Measurements from ENCODE around the gene DUSP9.
A peak's percentile ranks its signal among the peaks of the same experiment; 100 is the strongest.

DUSP9 gene

DNA sequence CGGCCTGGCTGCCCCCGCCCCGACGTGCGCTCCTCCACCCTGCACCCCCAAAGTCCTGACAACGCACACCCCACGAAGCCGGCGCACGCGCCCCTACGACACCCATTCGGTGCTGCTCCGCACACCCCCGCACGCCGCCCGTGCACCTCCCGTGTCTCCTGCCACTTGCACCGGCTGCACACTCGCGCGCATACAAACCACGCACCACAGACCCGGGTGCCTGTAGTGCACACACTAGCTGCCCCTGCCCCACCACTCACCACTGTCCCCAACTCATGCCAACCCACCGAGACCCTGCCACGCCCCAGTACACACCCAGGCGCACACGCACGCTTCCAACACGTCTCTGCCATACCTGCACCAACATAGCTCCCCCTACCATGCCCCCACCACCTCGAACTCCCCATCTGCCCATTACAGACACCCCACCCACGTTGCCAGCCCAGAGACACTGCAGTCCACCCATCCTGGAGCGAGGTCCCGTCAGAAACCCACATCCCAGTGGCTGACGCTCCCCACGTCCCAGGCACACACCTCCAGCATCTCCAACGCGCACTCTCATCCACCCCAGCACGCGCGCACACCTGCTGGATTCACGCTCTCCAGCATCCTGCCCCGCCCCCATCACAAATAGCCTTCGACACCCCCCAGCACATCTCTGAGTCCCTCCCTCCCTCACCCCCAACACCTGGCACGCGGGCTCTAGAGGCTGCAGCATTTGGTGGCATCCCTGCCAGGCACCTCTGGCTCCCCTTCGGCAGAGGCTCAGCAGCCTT lies 4.2 kb upstream of the DUSP9 start (continued):
- TF ChIP-seq, protein P1, sequence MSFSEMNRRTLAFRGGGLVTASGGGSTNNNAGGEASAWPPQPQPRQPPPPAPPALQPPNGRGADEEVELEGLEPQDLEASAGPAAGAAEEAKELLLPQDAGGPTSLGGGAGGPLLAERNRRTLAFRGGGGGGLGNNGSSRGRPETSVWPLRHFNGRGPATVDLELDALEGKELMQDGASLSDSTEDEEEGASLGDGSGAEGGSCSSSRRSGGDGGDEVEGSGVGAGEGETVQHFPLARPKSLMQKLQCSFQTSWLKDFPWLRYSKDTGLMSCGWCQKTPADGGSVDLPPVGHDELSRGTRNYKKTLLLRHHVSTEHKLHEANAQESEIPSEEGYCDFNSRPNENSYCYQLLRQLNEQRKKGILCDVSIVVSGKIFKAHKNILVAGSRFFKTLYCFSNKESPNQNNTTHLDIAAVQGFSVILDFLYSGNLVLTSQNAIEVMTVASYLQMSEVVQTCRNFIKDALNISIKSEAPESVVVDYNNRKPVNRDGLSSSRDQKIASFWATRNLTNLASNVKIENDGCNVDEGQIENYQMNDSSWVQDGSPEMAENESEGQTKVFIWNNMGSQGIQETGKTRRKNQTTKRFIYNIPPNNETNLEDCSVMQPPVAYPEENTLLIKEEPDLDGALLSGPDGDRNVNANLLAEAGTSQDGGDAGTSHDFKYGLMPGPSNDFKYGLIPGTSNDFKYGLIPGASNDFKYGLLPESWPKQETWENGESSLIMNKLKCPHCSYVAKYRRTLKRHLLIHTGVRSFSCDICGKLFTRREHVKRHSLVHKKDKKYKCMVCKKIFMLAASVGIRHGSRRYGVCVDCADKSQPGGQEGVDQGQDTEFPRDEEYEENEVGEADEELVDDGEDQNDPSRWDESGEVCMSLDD (tag by site-specific recombination; IDR thresholded peaks at IDR 0.05): peak; percentile 33; the same call in 1 of the 2 replicates
- TF ChIP-seq ZNF473 (tag by site-specific recombination; IDR thresholded peaks at IDR 0.05) (0 out of 2 replicates have a peak, but pooled peaks have one; percentile 13), ZNF843 (tag by site-specific recombination; IDR thresholded peaks at IDR 0.05) (no peak), ZFP3 (tag by site-specific recombination; IDR thresholded peaks at IDR 0.05; ENCODE audit: low read depth) (no peak), OVOL3 (tag by site-specific recombination; IDR thresholded peaks at IDR 0.05) (no peak), ZNF433 (tag by site-specific recombination; IDR thresholded peaks at IDR 0.05; ENCODE audit: low read depth) (no peak), WT1 (tag by site-specific recombination; IDR thresholded peaks at IDR 0.05) (no peak), KLF7 (tag by site-specific recombination; IDR thresholded peaks at IDR 0.05; ENCODE audit: borderline replicate concordance) (0 out of 2 replicates have a peak, but pooled peaks have one; percentile 31), PRDM1 (tag by site-specific recombination; IDR thresholded peaks at IDR 0.05) (no peak), SALL2 (tag by site-specific recombination; IDR thresholded peaks at IDR 0.05; ENCODE audit: borderline replicate concordance) (no peak), ZNF654 (tag by site-specific recombination; IDR thresholded peaks at IDR 0.05; ENCODE audit: low read depth) (no peak), ZNF202 (tag by site-specific recombination; IDR thresholded peaks at IDR 0.05; ENCODE audit: borderline replicate concordance) (no peak), RBAK (tag by site-specific recombination; IDR thresholded peaks at IDR 0.05) (no peak), ZFP41 (tag by site-specific recombination; IDR thresholded peaks at IDR 0.05; ENCODE audit: borderline replicate concordance) (no peak), BCL11B (tag by site-specific recombination; IDR thresholded peaks at IDR 0.05; ENCODE audit: low read depth) (no peak), ZBTB17 (tag by site-specific recombination; IDR thresholded peaks at IDR 0.05) (no peak), ZNF311 (tag by site-specific recombination; IDR thresholded peaks at IDR 0.05; ENCODE audit: borderline replicate concordance) (no peak), ZNF19 (tag by site-specific recombination; IDR thresholded peaks at IDR 0.05; ENCODE audit: low read depth) (no peak), ZNF561 (tag by site-specific recombination; IDR thresholded peaks at IDR 0.05; ENCODE audit: borderline replicate concordance) (no peak), SP3 (tag by site-specific recombination; IDR thresholded peaks at IDR 0.05) (peak; percentile 42), ZNF555 (tag by site-specific recombination; conservative IDR thresholded peaks at IDR 0.05) (no peak), ZNF501 (tag by site-specific recombination; IDR thresholded peaks at IDR 0.05) (no peak), GLIS2 (tag by site-specific recombination; IDR thresholded peaks at IDR 0.05) (peak; percentile 63; the same call in 1 of the 2 replicates), ZNF140 (tag by site-specific recombination; IDR thresholded peaks at IDR 0.05) (no peak), GLIS1 (tag by site-specific recombination; IDR thresholded peaks at IDR 0.05) (peak; percentile 16; the same call in 1 of the 2 replicates), ZNF37A (tag by site-specific recombination; IDR thresholded peaks at IDR 0.05) (no peak), ZNF221 (tag by site-specific recombination; IDR thresholded peaks at IDR 0.05; ENCODE audit: borderline replicate concordance) (no peak), ZNF530 (tag by site-specific recombination; IDR thresholded peaks at IDR 0.05; ENCODE audit: low read depth) (no peak), KLF1 (tag by site-specific recombination; IDR thresholded peaks at IDR 0.05) (peak; percentile 83)
- TF ChIP-seq, protein P2, sequence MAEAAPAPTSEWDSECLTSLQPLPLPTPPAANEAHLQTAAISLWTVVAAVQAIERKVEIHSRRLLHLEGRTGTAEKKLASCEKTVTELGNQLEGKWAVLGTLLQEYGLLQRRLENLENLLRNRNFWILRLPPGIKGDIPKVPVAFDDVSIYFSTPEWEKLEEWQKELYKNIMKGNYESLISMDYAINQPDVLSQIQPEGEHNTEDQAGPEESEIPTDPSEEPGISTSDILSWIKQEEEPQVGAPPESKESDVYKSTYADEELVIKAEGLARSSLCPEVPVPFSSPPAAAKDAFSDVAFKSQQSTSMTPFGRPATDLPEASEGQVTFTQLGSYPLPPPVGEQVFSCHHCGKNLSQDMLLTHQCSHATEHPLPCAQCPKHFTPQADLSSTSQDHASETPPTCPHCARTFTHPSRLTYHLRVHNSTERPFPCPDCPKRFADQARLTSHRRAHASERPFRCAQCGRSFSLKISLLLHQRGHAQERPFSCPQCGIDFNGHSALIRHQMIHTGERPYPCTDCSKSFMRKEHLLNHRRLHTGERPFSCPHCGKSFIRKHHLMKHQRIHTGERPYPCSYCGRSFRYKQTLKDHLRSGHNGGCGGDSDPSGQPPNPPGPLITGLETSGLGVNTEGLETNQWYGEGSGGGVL (tag by site-specific recombination; IDR thresholded peaks at IDR 0.05): no peak
- TF ChIP-seq, protein P3, sequence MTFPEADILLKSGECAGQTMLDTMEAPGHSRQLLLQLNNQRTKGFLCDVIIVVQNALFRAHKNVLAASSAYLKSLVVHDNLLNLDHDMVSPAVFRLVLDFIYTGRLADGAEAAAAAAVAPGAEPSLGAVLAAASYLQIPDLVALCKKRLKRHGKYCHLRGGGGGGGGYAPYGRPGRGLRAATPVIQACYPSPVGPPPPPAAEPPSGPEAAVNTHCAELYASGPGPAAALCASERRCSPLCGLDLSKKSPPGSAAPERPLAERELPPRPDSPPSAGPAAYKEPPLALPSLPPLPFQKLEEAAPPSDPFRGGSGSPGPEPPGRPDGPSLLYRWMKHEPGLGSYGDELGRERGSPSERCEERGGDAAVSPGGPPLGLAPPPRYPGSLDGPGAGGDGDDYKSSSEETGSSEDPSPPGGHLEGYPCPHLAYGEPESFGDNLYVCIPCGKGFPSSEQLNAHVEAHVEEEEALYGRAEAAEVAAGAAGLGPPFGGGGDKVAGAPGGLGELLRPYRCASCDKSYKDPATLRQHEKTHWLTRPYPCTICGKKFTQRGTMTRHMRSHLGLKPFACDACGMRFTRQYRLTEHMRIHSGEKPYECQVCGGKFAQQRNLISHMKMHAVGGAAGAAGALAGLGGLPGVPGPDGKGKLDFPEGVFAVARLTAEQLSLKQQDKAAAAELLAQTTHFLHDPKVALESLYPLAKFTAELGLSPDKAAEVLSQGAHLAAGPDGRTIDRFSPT (tag by site-specific recombination; IDR thresholded peaks at IDR 0.05): peak; percentile 78
- TF ChIP-seq, protein P4, sequence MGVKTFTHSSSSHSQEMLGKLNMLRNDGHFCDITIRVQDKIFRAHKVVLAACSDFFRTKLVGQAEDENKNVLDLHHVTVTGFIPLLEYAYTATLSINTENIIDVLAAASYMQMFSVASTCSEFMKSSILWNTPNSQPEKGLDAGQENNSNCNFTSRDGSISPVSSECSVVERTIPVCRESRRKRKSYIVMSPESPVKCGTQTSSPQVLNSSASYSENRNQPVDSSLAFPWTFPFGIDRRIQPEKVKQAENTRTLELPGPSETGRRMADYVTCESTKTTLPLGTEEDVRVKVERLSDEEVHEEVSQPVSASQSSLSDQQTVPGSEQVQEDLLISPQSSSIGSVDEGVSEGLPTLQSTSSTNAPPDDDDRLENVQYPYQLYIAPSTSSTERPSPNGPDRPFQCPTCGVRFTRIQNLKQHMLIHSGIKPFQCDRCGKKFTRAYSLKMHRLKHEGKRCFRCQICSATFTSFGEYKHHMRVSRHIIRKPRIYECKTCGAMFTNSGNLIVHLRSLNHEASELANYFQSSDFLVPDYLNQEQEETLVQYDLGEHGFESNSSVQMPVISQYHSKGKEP (tag by site-specific recombination; IDR thresholded peaks at IDR 0.05): no peak

Data from HEK293 (cell line).